T-helper 17 cell (primary cell): Measurements from ENCODE around the gene TRIO. TPM values are rescaled to one million over a fixed set of nuclear protein-coding genes. Genes with fewer than 3 reads are reported as not detected.

ENCODE experiments used
- ATAC-seq: fragments of 150-1000 bp; cut with Tn5 transposase; 2 replicates; pipeline ENCODE4 v1.10.0; 2021; ENCODE audit warnings: mild to moderate bottlenecking, moderate library complexity
- DNase-seq, 3 donors: peaks; one replicate each; pipeline versions ENCODE4 v3.0.0 to v3.0.0-alpha.2; 2020 to 2021
- H3K9me3 ChIP-seq: one replicate; pipeline ENCODE4 v1.7.0; 2013; ENCODE audit warnings: low read length, mild to moderate bottlenecking; ENCODE audit not compliant: control insufficient read depth, poor library complexity, severe bottlenecking
- H3K27ac Mint-ChIP-seq: one replicate; pipeline ENCODE4 v1.8.0; 2022; ENCODE audit warnings: mild to moderate bottlenecking, moderate library complexity, mixed read lengths
- H3K27me3 Mint-ChIP-seq: one replicate; pipeline ENCODE4 v1.8.0; 2022; ENCODE audit warnings: mixed read lengths
- H3K36me3 Mint-ChIP-seq: one replicate; pipeline ENCODE4 v1.8.0; 2022; ENCODE audit warnings: low read depth, mixed read lengths
- H3K4me1 Mint-ChIP-seq: one replicate; pipeline ENCODE4 v1.8.0; 2022; ENCODE audit warnings: mild to moderate bottlenecking, mixed read lengths
- H3K4me3 Mint-ChIP-seq: one replicate; pipeline ENCODE4 v1.8.0; 2022; ENCODE audit warnings: mild to moderate bottlenecking, moderate library complexity, mixed read lengths
- total RNA-seq, 4 donors: library from RNA in 2 of 4; stranded (reverse) in 2 of 4; gene quantifications; one replicate each; pipeline ENCODE4 v1.2.3 and lab custom pipeline; 2022 to 2026

Gene TRIO
- total RNA-seq, 2 donors from 2014 or later, result 19.3 to 19.5 TPM

GRCh38 chr5:14231890-14232289 lies 88.7 kb downstream of the TRIO start:
- Mint-ChIP-seq H3K4me1 (no peaks in the 10 kb centered on the region), H3K27ac (no peak overlapping the region), H3K27me3 (peaks cover 10% of the 10 kb centered on the region), H3K4me3 (no peak overlapping the region), H3K36me3 (peaks cover 2% of the 10 kb centered on the region)
- H3K9me3 ChIP-seq, result no peaks in the 10 kb centered on the region
- ATAC-seq (no peak), DNase-seq (no peak)

DNA sequence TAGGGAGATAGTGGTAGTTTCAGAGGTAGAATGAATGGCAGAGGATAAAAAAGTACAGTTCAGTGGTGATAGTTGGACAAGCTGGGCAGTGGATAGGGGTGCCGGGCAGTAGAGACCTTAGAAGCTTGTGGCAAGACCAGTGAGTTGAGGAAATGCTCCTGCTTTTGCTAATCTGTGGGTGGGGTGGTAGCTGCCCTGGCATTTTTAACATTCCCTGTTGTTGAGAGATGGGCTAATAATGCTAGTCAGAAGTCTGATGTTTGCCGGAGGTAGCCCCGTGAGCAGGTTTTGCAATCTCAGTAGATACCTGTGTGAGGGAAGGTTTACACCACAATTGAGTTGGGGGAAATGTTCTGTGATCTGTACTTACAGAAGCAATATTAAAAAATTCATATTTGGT lies 91.1 kb downstream of the TRIO start:
- peaks cover 2% of the 10 kb centered on the region for H3K36me3 Mint-ChIP-seq
- H3K4me3 Mint-ChIP-seq, result no peak overlapping the region
- peaks cover 16% of the 10 kb centered on the region for H3K27me3 Mint-ChIP-seq
- no peaks in the 10 kb centered on the region for H3K9me3 ChIP-seq
- DNase-seq (no peak), ATAC-seq (no peak)
- no peak overlapping the region for H3K27ac Mint-ChIP-seq
- no peaks in the 10 kb centered on the region for H3K4me1 Mint-ChIP-seq

GRCh38 chr5:14235872-14236271 lies 92.7 kb downstream of the TRIO start:
- H3K27ac Mint-ChIP-seq, result no peak overlapping the region
- H3K36me3 Mint-ChIP-seq, result peaks cover 2% of the 10 kb centered on the region
- H3K4me3 Mint-ChIP-seq, result no peak overlapping the region

GRCh38 chr5:14236757-14237156 lies 93.6 kb downstream of the TRIO start:
- no peaks in the 10 kb centered on the region for H3K4me1 Mint-ChIP-seq
- H3K9me3 ChIP-seq, result no peaks in the 10 kb centered on the region
- H3K27ac Mint-ChIP-seq, result no peak overlapping the region
- peaks cover 28% of the 10 kb centered on the region for H3K27me3 Mint-ChIP-seq
- H3K4me3 Mint-ChIP-seq, result no peak overlapping the region
- ATAC-seq (no peak), DNase-seq (no peak)
- H3K36me3 Mint-ChIP-seq, result peaks cover 2% of the 10 kb centered on the region

More at GRCh38 chr5:14235872-14236271, 92.7 kb downstream of the TRIO start:
- Mint-ChIP-seq H3K27me3 (peaks cover 28% of the 10 kb centered on the region), H3K4me1 (no peaks in the 10 kb centered on the region)
- ATAC-seq, result no peak
- no peaks in the 10 kb centered on the region for H3K9me3 ChIP-seq
- DNase-seq, result no peak

GRCh38 chr5:14237317-14238086 lies 94.4 kb downstream of the TRIO start:
- H3K9me3 ChIP-seq, result no peaks in the 10 kb centered on the region
- DNase-seq (no peak), ATAC-seq (no peak)
- no peaks in the 10 kb centered on the region for H3K4me1 Mint-ChIP-seq
- H3K36me3 Mint-ChIP-seq, result peaks cover 2% of the 10 kb centered on the region
- H3K4me3 Mint-ChIP-seq, result no peak overlapping the region
- no peak overlapping the region for H3K27ac Mint-ChIP-seq
- peaks cover 28% of the 10 kb centered on the region for H3K27me3 Mint-ChIP-seq

DNA sequence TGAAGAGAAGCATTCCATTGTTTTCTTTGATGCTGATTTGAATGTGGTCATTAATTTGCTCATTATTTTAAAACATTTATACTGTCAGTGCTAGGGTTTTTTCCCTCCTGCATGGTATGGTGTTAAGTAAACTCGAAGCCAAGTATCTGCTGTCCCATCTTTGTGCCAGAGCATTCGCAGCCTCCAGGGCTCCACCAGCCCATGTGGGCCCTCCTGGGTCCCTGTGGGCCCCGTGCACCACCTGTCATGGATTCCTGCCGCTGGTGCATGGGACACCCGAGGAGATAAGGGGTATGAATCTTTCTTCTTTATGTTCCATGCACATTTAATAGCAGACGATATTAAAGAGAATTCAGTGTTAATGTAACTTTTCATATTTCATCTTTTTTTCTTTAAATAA lies 95.1 kb downstream of the TRIO start:
- no peaks in the 10 kb centered on the region for H3K4me1 Mint-ChIP-seq
- ATAC-seq (no peak), DNase-seq (no peak)
- no peak overlapping the region for H3K27ac Mint-ChIP-seq
- H3K9me3 ChIP-seq, result no peaks in the 10 kb centered on the region
- H3K27me3 Mint-ChIP-seq, result peaks cover 28% of the 10 kb centered on the region
- H3K36me3 Mint-ChIP-seq, result peaks cover 2% of the 10 kb centered on the region
- no peak overlapping the region for H3K4me3 Mint-ChIP-seq

- Mint-ChIP-seq H3K27ac (no peak overlapping the region), H3K4me3 (no peak overlapping the region)
- no peak for DNase-seq
These were observed 96.3 kb downstream of the TRIO start for GRCh38 chr5:14239404-14239803.

GRCh38 chr5:14239951-14240350 lies 96.8 kb downstream of the TRIO start:
- ATAC-seq (no peak), DNase-seq (no peak)
- Mint-ChIP-seq H3K27me3 (peaks cover 25% of the 10 kb centered on the region), H3K36me3 (no peaks in the 10 kb centered on the region), H3K4me3 (no peak overlapping the region), H3K4me1 (no peaks in the 10 kb centered on the region), H3K27ac (no peak overlapping the region)
- H3K9me3 ChIP-seq, result no peaks in the 10 kb centered on the region

More at GRCh38 chr5:14239404-14239803, 96.3 kb downstream of the TRIO start:
- no peaks in the 10 kb centered on the region for H3K4me1 Mint-ChIP-seq
- ATAC-seq, result no peak
- peaks cover 19% of the 10 kb centered on the region for H3K27me3 Mint-ChIP-seq
- H3K9me3 ChIP-seq, result no peaks in the 10 kb centered on the region
- H3K36me3 Mint-ChIP-seq, result no peaks in the 10 kb centered on the region

GRCh38 chr5:14240359-14240758 lies 97.2 kb downstream of the TRIO start:
- H3K27ac Mint-ChIP-seq, result no peak overlapping the region
- H3K4me1 Mint-ChIP-seq, result no peaks in the 10 kb centered on the region
- no peaks in the 10 kb centered on the region for H3K9me3 ChIP-seq
- no peak for ATAC-seq
- H3K36me3 Mint-ChIP-seq, result no peaks in the 10 kb centered on the region
- DNase-seq, result no peak
- H3K27me3 Mint-ChIP-seq, result peaks cover 29% of the 10 kb centered on the region
- no peak overlapping the region for H3K4me3 Mint-ChIP-seq

- H3K4me1 Mint-ChIP-seq, result no peaks in the 10 kb centered on the region
- no peak overlapping the region for H3K4me3 Mint-ChIP-seq
- no peaks in the 10 kb centered on the region for H3K9me3 ChIP-seq
- no peak overlapping the region for H3K27ac Mint-ChIP-seq
- H3K27me3 Mint-ChIP-seq, result peaks cover 29% of the 10 kb centered on the region
- H3K36me3 Mint-ChIP-seq, result no peaks in the 10 kb centered on the region
- no peak for DNase-seq
- ATAC-seq, result no peak
These were observed 98.0 kb downstream of the TRIO start for GRCh38 chr5:14241141-14241540.

DNA sequence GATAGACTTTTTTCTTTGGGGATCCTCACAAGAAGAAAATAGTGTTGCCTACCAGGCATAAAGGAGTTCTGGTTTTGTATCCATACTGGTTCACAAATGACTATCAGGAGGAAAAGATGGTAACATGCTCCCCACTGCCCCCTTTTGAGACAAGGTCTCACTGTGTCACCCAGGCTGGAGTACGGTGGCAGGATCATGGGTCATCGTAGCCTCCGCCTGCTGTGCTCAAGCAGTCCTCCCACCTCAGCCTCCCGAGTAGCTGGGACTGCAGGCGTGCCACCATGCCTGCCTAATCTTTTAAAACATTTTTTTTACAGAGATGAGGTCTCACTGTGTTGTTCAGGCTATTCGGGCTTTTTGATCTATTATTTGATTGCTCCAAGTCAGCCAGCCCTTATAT lies 99.3 kb downstream of the TRIO start:
- DNase-seq, result no peak
- H3K27me3 Mint-ChIP-seq, result peaks cover 32% of the 10 kb centered on the region
- no peaks in the 10 kb centered on the region for H3K4me1 Mint-ChIP-seq
- peaks cover 2% of the 10 kb centered on the region for H3K36me3 Mint-ChIP-seq
- H3K4me3 Mint-ChIP-seq, result no peak overlapping the region
- no peak overlapping the region for H3K27ac Mint-ChIP-seq
- no peak for ATAC-seq
- H3K9me3 ChIP-seq, result no peaks in the 10 kb centered on the region

GRCh38 chr5:14242871-14243383 lies 99.8 kb downstream of the TRIO start:
- peaks cover 2% of the 10 kb centered on the region for H3K36me3 Mint-ChIP-seq
- no peaks in the 10 kb centered on the region for H3K4me1 Mint-ChIP-seq
- H3K27me3 Mint-ChIP-seq, result peaks cover 31% of the 10 kb centered on the region
- DNase-seq, result no peak
- ATAC-seq, result no peak
- H3K27ac Mint-ChIP-seq, result no peak overlapping the region
- H3K9me3 ChIP-seq, result no peaks in the 10 kb centered on the region
- no peak overlapping the region for H3K4me3 Mint-ChIP-seq

DNA sequence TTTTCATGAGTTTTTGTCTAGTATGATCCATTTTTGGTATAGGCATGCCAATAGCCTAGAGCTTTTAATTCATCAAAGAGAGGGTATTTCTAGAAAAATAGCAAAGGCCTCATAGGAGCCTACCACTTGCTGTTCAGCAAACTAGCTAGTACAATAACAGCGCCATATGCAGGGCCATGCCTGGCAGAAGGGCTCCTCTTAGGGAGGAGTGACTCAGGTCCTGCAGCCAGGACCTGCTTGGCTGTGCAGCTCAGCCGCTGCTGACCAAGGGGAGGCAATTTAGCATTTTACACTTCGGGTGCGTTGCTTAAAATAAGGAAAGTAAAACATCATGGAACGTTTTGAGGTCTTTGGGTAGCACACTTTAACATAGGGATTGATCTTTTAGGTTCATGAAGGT lies 100.6 kb downstream of the TRIO start:
- Mint-ChIP-seq H3K27ac (no peak overlapping the region), H3K27me3 (peaks cover 31% of the 10 kb centered on the region), H3K4me3 (no peak overlapping the region), H3K4me1 (no peaks in the 10 kb centered on the region), H3K36me3 (peaks cover 2% of the 10 kb centered on the region)
- no peak for ATAC-seq
- no peaks in the 10 kb centered on the region for H3K9me3 ChIP-seq
- DNase-seq, result no peak

- peaks cover 2% of the 10 kb centered on the region for H3K36me3 Mint-ChIP-seq
- no peaks in the 10 kb centered on the region for H3K9me3 ChIP-seq
- no peak for ATAC-seq
- H3K4me3 Mint-ChIP-seq, result no peak overlapping the region
- H3K4me1 Mint-ChIP-seq, result no peaks in the 10 kb centered on the region
- peaks cover 27% of the 10 kb centered on the region for H3K27me3 Mint-ChIP-seq
- H3K27ac Mint-ChIP-seq, result no peak overlapping the region
- no peak for DNase-seq
These were observed 101.6 kb downstream of the TRIO start for GRCh38 chr5:14244721-14245120.
